Fibroblast of skin of back (primary cell): Measurements from ENCODE around the gene RAB3B.
"Not testable (repeated sequence)": the region's sequence is repeated elsewhere in the genome, so short reads cannot be mapped to it uniquely, and the experiment has no call there.

Experiments
- DNase-seq: peaks from one replicate; pipeline ENCODE4 v3.0.0-alpha.2; 2013

RAB3B gene

DNA sequence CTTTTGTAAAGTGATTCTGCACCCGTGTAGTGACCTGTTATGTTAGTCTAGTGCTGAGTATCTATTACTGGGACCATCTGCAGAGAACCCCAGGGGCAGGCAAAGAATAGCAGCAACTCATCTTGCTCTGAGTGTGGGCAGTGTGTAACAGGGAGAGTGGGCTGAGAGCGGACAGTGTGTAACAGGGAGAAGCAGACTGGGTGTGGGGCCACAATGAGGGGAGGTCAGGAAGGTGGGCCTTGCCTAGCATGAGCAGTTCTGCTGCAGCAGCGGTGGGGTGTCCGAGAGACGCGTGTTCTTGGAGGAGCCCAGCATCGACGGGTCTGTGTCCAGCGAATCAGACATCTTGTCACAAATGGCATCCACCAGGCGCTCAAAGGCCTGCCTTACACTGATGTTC, 70.8 kb downstream of the RAB3B start:
- DNase-seq = no peak

DNA sequence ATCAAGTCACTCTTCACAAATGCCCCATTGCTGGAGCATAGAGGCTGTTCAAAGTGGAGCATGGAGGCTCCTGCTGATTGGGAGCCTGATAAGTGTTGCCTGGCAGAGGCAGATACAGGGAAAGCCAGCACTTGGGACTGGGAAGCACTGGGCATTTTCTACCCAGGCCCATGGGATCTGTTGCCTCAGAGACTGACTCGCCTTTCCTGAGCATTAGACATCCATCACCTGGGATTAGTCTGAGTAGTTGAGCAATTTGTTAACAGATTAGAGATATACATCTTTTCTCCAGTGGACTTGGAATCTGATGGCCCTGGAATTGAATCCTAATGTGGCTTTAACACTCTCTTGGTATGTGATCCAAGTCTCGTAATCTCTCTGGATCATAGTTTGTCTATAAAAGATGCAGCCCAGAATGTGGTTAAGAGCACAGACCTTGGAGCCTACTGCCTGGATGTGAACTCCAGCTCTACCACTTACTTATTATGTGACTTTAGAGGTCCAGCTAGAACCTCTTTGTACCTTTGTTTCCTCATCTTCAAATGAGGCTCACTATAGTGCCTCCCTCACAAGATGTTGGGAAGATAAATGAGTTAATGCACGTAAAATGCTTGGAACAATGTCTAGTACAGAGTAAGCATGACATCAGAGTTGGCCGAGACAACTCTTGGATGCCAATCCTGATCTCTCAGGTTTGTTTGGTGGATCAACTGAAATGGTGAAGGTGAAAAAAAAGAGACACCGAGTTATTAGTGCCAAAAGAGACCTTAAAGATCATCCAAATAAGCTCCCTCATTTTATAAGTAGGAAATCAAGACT, 73.7 kb downstream of the RAB3B start:
- no peak for DNase-seq

DNA sequence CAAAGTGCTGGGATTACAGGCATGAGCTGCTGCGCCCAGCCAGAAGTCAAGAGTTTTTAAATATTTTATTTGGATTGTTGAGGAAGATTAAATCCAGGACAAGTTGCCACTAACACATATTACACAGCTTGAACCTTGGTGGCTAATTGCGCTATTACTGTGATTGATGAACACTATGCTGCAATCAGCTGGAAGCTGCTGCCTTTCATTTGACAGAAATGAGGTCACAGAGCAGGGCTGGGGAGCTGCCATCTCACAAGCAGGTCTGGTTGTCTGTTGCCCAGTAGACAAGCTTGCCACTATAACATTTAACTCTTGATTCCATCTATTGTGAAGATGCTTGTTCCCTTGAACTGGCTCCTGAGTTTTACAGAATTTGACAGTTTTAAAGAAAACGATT, 74.5 kb downstream of the RAB3B start:
- no peak for DNase-seq

DNA sequence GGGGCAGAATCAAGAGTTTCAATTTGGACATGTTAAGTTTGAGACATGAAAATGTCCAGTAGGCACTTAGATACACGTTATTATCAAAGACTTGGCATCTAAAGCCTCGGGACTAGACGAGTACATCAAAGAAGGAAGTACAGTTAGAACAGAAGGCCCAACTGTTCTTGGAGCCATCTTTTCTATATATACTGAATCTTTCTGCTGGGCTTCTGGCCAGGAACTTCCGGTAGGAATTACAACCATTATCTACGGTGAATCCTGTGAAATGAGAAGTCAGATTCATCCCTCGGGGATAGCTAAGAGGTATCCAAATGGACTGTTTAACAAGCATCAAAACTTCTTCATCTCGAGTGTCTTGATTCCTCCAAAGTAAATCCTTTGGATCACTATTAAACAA, 77.6 kb downstream of the RAB3B start:
- no peak for DNase-seq

DNA sequence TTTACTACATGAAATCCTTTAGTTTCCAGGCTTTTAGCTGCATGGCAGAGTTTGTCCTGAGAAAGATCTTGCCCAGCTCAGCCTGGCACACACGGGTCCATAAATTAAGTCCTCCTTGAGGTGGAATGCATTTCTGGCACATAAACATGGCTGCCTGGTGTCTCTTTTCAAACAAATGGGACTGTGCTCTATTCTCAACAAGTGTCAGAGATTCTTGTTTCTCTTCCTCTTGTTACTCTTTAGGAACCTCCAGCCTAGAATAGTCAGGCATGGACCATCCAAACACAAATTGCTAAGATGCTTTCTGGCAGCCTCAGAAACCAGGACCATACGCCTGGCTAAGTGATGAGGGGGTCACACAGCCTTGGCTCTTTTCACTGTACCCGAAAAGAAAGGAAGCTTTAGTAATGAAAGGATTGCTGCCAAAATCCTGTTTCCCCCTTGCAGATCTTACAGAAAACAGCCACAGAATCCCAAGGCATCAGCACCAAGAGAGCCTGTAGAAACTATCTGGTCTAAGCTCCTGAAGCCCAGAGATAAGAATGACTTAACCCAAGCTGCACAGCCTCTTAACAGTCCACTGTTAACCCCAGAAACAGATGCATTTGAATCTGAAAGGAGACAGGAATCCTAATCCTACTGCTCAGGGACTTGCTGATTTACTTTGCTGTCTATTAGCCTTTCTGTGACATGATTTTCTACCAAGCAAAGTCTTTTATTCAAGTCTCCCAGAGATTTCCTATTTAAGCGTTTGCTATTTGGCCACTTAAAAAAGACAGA, 80.1 kb downstream of the RAB3B start:
- no peak for DNase-seq

DNA sequence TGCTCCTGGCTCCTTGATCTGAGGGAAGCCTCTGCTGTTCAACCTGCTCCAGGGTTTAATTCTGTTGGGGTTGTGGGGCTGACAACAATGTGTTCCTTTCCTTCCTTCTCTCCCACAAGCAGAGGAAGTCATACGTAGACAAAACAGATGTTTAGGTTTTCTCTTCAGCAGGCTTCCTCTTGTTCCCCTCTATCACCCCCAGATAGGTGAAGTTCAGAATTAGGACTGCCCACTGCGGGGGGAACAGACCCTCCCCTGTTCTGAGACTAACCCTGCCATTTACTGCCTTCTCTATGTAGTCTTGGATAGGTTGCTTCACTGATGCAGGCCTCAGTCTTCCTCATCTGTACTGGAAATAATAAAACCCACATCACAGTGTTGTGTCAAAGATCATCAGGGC, 82.0 kb downstream of the RAB3B start:
- DNase-seq = no peak

DNA sequence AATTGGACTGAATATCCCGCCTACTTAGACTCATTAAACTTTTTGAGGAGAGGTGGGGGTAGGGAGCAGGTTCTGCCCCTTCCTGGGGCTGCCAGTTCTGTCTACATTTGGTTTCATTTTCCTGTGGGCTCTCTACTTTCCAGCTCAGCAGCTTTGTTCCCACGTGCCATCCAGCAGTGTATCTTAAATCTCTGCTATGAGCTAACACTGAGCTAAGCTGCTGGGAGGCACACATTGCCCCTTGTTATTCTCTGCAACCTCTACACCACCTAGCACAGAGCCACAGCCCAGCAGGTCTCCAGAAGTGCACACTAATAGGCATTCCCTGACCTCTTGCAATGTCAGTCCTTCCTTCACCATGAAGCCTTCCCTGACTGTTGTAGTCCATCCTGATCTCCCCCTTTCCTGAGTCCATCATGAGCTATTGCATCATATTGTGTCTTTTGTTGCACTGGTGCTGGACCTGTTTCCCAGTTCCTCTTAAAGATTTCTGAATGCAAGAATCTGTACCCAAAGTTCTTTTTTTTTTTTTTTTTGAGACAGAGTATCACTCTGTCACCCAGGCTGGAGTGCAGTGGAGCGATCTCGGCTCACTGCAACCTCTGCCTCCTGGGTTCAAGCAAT, 83.3 kb downstream of the RAB3B start:
- DNase-seq = no peak

DNA sequence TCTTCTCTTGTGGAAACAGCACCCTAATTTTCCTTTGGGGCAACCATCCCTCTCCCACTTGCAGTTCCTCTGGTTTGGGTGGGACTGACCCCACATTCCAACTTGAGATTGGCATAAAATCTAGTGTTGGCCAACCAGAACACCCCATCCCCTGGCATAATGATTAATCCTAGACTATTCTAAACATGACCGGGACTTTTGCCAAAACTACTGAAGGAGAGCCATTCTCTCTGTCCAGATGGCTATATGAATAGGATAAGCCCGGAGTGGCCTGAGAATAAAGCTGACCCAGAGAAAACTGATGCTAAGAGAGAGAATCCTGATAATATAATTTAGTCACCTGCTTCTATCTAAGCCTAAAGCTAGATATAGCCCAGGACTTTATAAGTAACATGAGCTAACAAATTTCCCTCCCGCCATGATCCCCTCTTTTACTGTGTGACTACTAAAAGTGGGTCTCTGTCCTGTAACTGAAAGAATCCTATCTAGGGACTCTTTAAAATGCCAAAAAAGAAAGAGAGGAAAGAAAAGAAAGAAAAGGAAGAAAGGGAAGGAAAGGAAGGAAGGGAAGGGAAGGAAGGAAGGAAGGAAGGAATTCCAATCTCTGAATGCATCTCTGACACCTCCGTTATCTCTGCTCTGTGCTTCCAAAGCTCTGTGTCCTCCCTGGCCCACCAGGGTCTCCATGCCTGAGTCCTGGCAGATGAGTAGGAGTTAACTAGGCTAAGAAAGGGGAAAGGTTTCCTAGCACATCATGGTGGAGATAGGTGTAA, 84.0 kb downstream of the RAB3B start:
- peak; percentile 52 for DNase-seq

DNA sequence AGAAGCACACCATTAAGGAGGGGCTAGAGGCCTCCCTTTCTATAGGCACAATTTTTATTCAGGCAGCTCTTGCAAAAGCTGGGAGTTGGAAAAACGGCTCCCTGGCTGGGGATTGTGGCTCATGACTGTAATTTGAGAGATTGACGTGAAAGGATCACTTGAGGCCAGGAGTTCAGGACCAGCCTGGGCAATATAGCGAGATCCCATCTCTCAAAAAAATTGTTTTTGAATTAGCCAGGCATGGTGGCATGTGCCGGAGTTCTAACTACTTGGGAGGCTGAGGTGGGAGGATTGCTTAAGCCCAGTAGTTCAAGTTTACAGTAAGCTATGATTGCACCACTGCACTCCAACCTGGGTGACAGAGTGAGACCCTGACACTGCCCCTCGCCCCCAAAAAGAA, 88.0 kb downstream of the RAB3B start:
- DNase-seq = no peak

DNA sequence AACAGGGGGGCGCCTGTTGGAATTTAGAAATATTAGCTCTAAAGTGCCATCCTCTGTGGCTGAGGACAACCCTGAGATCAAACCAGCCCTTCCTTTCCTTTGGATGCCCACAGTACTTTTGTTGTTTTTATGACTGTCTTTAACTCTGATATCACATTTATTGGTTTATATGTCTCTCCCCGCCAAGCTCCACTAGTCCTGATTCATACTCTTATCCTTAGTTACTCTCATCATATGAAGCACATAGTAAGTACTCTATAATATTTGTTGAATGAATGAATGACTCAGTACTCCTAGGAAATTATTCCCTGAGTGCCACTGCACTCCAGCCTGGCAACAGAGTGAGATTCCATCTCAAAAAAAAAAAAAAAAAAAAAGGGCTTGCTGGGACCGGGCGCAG, 89.3 kb downstream of the RAB3B start:
- DNase-seq = peak; percentile 31

DNA sequence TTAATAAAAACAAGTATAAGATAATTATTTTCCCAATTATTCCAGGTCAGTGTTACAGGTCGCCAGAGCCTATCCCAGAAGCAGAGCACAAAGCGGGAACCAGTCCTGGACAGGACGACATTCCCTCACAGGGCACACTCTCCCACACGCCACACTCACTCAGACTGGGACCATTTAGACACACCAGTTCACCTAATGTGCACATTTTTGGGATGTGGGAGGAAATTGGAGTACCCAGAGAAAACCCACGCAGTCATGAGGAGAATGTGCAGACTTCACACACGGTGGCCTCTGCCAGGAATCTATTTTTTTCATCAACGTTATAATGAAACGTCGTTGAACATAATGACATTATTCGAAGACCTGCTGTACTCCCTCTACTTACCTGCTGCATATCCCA, 91.5 kb downstream of the RAB3B start:
- DNase-seq = no peak

DNA sequence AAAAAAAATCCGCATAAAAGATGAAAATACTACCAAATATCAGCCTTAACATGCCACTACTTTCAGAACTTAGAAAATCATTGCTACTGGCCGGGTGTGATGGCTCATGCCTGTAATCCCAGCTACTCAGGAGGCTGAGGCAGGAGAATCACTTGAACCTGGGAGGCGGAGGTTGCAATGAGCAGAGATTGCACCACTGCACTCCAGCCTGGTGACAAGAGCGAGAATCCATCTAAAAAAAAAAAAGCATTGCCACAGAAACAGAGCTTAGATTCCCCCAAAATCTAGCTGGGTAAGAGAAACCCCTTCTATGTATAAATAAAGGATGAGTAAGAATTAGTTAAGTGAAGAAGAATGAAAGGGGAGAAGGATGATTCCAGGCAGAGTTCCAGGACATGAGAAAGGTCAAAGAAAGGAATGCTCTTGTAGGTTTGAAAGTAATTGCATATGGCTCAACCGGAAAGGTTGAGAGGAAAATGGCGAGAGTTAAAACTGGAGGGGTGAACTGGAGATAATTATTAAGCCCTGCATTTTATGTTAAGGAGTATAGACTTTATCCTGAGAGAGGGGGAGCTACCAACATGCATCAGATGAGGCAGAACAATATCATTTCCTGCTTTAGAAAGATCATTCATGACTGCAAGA, 92.3 kb downstream of the RAB3B start:
- DNase-seq = peak; percentile 97

DNA sequence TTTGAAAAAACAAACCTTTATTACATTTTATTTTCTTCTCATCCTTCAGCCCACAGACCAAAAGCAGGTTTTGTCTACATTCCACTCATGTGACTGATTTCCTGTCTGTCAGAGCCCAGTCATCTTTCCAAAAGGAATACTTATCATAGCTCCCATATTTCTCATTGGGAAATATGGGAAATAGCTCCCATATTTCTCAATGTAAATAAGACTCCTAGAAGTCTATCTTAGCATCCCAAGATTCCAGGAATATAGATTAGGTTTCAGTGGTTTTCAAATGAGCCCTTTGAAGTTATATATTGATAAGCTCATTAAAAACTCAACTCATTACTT, 92.8 kb downstream of the RAB3B start:
- peak; percentile 99 for DNase-seq

DNA sequence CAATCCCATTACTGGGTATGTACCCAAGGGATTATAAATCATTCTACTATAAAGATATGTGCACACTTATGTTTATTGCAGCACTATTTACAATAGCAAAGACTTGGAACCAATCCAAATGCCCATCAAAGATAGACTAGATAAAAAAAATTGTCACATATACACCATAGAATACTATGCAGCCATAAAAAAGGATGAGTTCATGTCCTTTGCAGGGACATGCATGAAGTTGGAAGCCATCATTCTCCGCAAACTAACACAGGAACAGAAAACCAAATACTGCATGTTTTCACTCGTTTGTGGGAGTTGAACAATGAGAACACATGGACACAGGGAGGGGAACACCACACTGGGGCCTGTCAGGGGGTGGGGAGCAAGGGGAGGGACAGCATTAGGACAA, 95.8 kb downstream of the RAB3B start:
- DNase-seq = not testable (repeated sequence)

DNA sequence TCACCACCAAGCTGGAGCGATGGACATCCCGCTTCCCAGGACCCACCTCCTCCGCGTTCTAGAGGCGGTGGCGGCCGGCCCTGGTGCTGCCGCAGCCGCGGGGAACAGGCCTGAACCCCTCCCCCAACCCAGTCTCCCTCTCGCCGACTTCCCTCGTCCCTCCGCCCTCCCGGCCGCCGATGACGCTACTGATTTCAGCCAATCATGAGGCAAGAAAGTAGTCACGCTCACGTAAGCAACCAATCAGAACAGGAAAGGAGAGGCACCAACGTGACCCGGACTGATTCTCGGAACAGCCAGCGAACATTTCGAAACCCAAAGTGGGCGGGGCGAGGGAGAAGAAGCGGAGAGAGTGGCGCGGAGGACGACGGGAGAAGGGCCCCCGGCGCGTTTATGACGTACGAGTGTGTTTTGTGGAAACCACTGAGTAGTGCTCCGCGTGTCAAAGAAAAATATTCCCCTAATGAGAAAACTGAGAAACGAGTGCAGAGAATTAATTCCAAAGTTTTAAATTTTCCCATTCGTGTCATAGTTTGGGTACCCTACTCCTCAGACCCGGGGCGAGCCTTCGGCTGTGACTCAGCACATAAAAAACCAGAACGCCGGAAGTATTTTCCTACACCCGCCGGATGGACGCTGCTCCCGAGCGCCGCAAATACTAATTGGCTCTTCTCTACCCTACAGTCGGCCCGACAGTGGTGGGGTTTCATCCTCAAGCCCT, 111.7 kb downstream of the RAB3B start, which contains the start of gene NRDC:
NRDC (minus strand) TSS at position 112 of the 721 bp plus-strand sequence. CDS start 112 bp downstream, outside the sequence.
- DNase-seq = peak; percentile 100

DNA sequence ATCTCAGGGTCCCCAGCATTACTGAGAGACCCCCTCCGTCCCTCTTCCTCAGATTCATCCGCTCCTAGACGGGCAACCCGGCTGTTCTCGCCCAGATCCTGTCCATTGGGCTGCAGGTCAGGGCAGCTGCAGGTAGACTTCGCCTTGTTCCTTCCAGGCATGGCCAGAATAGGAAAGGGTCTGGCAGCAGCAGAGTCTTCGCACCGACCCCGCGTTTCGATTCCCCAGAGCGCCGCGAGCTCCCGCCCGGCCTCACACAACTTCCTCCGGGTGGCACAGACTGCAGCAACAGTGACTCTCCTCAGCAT, 112.2 kb downstream of the RAB3B start:
- no peak for DNase-seq

DNA sequence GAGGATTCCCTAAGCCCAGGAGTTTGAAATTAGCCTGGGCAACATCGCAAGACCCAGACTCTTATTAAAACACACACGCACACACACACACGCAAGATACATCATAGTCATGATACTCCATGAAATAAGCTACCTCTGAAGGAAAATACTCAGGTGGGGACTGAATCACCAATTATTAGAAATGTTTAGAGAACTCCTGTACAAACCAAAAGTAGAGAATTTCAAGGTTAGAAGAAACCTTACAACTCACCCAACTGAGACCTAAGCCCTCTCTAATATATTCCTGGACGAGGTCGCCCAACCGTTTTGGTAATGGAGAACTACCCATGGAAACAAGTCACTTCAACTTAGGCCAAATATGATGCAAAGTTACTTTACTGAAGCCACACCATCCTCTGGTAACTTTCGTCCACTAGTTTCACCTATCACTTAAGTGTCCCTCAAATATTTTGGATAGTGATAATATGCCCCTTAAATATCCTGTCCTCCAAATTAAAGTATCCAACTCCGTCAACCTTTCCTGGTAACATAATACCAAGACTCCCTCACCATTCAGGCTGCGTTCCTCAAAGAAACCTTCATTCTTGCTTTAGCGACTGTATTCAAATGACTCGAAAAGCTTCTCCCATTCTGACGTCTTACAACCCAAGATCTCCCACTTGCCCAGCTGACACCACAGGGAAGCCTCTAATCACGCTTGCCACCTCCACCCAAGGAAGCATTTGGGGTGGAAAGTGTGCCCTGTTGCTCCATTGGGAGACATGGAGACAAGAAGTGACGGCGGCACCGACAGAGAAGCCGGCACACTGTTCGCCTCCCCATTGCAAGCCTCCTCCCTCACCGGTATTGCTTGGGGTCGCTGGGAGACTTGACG, 112.8 kb downstream of the RAB3B start:
- DNase-seq = peak; percentile 27

DNA sequence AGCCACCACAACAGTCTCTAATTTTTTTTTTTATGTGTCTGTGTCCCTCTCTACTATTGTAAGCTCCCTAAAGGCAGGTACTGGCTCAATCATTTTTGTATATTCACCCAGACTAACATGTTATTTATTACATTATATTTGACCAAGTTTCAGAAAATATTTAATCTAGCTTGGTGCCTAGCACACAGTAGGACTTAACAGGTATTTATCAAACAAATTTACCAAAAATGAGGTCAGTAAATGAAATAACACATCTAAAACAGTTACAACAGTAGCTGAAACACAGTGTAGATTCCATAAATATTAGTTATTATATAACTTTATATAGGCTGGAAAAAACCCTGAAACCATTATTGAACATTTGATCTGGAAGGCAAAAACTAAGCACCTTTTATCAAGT, 114.7 kb downstream of the RAB3B start:
- DNase-seq = no peak

DNA sequence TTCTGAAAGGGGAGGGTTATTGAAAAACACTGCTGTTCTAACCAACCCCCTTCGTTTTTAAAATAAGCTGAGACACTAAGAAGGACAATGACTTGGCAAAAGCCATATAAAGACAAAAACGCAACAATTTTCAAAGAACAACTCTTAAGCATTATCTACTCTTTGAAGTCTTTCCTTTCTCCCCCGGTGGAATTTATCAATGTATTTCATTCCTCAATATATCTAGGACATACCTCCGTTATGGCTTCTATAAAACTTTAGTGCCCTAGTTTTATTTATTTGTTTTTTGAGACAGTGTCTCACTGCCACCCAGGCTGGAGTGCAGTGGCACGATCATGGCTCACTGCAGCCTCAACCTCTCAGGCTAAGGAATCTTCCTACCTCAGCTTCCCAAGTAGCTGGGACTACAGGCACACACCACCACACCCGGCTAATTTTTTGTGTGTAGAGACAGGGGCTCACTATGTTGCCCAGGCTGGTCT, 115.2 kb downstream of the RAB3B start:
- DNase-seq = no peak

DNA sequence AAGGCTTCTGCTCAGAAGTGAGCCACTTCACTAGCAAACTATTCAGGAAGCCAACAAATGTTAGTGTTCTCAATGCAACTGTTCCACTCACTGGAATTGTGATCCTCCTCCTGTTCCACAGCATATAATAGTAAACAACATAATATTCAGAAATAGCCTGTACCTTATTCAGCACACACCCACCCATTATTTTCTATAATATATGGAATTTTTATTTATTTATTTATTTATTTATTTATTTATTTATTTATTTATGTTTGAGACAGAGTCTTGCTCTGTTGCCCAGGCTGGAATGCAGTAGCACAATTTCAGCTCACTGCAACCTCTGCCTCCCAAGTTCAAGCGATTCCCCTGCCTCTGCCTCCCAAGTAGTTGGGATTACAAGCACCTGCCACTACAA, 117.2 kb downstream of the RAB3B start:
- DNase-seq = not testable (repeated sequence)
